ENCODE measurements around the gene TM4SF1. TPM values are rescaled to one million over a fixed set of nuclear protein-coding genes. Genes with fewer than 3 reads are reported as not detected.

The TM4SF1 gene
- polyA plus RNA-seq, 1 donor from 2014 or later = 0.81 TPM

DNA sequence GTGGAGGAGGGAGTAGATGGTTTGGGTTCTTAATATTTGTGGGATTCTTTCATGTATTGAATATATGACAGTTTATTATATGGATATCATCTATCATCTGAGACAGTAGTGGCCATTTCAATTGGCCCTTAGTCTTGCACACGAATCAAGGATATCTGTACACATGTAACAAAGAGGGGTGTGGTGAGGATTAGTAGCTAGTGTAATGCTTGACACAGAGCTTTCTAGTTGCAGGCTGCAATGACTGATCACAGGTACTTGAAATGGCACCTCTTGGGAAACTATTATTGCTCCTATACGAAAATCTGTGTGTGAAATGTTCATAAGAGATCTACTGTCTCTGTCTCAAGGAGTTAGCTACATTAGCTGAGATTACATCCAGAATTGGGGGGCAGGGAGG is 12.8 kb downstream of the TM4SF1 start:
- Histone ChIP-seq H3K27me3 (ENCODE audit: insufficient read depth, low read depth, low read length) (no peaks in the 10 kb centered on the region), H3K4me3 (ENCODE audit: low read length) (no peak overlapping the region), H3K9ac (ENCODE audit: low read length) (no peak overlapping the region), H3K9me3 (ENCODE audit: low read length) (no peaks in the 10 kb centered on the region), H3K36me3 (ENCODE audit: insufficient read depth, low read length) (no peaks in the 10 kb centered on the region), H3F3A (ENCODE audit: insufficient read depth, low read length, poor library complexity, severe bottlenecking) (no peaks in the 10 kb centered on the region), H3K27ac (ENCODE audit: low read length) (no peak overlapping the region), H3K79me2 (replicated peaks; ENCODE audit: insufficient read depth, low read length) (no peaks in the 10 kb centered on the region), H4K20me1 (ENCODE audit: insufficient read depth) (no peaks in the 10 kb centered on the region), H3K4me2 (ENCODE audit: low read length) (no peak overlapping the region), H3K9me2 (ENCODE audit: insufficient read depth, low read length) (no peaks in the 10 kb centered on the region), H2AFZ (ENCODE audit: low read depth, low read length) (no peak overlapping the region)
- TF ChIP-seq EP300 (conservative IDR thresholded peaks at IDR 0.05; ENCODE audit: poor library complexity, severe bottlenecking) = no peak
- TF ChIP-seq, protein P1, sequence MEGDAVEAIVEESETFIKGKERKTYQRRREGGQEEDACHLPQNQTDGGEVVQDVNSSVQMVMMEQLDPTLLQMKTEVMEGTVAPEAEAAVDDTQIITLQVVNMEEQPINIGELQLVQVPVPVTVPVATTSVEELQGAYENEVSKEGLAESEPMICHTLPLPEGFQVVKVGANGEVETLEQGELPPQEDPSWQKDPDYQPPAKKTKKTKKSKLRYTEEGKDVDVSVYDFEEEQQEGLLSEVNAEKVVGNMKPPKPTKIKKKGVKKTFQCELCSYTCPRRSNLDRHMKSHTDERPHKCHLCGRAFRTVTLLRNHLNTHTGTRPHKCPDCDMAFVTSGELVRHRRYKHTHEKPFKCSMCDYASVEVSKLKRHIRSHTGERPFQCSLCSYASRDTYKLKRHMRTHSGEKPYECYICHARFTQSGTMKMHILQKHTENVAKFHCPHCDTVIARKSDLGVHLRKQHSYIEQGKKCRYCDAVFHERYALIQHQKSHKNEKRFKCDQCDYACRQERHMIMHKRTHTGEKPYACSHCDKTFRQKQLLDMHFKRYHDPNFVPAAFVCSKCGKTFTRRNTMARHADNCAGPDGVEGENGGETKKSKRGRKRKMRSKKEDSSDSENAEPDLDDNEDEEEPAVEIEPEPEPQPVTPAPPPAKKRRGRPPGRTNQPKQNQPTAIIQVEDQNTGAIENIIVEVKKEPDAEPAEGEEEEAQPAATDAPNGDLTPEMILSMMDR (IDR thresholded peaks at IDR 0.05; ENCODE audit: poor library complexity, severe bottlenecking) = no peak
- TF ChIP-seq, protein P2, sequence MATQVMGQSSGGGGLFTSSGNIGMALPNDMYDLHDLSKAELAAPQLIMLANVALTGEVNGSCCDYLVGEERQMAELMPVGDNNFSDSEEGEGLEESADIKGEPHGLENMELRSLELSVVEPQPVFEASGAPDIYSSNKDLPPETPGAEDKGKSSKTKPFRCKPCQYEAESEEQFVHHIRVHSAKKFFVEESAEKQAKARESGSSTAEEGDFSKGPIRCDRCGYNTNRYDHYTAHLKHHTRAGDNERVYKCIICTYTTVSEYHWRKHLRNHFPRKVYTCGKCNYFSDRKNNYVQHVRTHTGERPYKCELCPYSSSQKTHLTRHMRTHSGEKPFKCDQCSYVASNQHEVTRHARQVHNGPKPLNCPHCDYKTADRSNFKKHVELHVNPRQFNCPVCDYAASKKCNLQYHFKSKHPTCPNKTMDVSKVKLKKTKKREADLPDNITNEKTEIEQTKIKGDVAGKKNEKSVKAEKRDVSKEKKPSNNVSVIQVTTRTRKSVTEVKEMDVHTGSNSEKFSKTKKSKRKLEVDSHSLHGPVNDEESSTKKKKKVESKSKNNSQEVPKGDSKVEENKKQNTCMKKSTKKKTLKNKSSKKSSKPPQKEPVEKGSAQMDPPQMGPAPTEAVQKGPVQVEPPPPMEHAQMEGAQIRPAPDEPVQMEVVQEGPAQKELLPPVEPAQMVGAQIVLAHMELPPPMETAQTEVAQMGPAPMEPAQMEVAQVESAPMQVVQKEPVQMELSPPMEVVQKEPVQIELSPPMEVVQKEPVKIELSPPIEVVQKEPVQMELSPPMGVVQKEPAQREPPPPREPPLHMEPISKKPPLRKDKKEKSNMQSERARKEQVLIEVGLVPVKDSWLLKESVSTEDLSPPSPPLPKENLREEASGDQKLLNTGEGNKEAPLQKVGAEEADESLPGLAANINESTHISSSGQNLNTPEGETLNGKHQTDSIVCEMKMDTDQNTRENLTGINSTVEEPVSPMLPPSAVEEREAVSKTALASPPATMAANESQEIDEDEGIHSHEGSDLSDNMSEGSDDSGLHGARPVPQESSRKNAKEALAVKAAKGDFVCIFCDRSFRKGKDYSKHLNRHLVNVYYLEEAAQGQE (IDR thresholded peaks at IDR 0.05; ENCODE audit: borderline replicate concordance) = no peak
- no peak for TF ChIP-seq SMC3 (conservative IDR thresholded peaks at IDR 0.05; ENCODE audit: poor library complexity)
- TF ChIP-seq MXI1 (conservative IDR thresholded peaks at IDR 0.05; ENCODE audit: poor library complexity, severe bottlenecking) = no peak
- TF ChIP-seq POLR2AphosphoS5 (IDR thresholded peaks at IDR 0.05) = no peak
- TF ChIP-seq TAF1 (IDR thresholded peaks at IDR 0.05; ENCODE audit: low read depth) = no peak
- no peak for TF ChIP-seq EZH2 (IDR thresholded peaks at IDR 0.05; ENCODE audit: borderline replicate concordance, insufficient read depth, low read length, poor library complexity, severe bottlenecking)
- no peak for TF ChIP-seq RAD21 (conservative IDR thresholded peaks at IDR 0.05)

DNA sequence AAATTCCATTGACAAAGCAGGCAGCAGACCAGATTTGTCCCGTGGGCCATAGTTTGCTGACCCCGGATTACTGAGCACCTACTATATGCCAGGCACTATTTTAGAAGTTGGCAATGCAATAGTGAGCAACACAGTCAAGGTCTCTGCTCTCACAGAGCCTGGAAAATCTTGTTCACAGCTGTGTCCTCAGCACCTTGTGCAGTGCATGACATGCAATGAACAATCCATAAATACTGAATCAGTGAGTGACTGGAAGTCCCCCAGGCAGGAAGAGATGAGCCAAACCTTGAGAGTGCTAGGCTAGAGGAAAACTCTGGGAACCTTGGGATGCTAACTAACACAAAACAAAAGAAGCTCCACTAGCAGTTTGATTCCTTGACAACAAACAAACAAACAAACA is 14.4 kb downstream of the TM4SF1 start:
- no peaks in the 10 kb centered on the region for H3K27me3 ChIP-seq (ENCODE audit: insufficient read depth, low read depth, low read length)
- TF ChIP-seq EZH2 (IDR thresholded peaks at IDR 0.05; ENCODE audit: borderline replicate concordance, insufficient read depth, low read length, poor library complexity, severe bottlenecking) (no peak), SMC3 (conservative IDR thresholded peaks at IDR 0.05; ENCODE audit: poor library complexity) (no peak), RAD21 (conservative IDR thresholded peaks at IDR 0.05) (no peak), TAF1 (IDR thresholded peaks at IDR 0.05; ENCODE audit: low read depth) (no peak), EP300 (conservative IDR thresholded peaks at IDR 0.05; ENCODE audit: poor library complexity, severe bottlenecking) (no peak), MXI1 (conservative IDR thresholded peaks at IDR 0.05; ENCODE audit: poor library complexity, severe bottlenecking) (no peak), POLR2AphosphoS5 (IDR thresholded peaks at IDR 0.05) (no peak)
- TF ChIP-seq, protein P1 (IDR thresholded peaks at IDR 0.05; ENCODE audit: poor library complexity, severe bottlenecking) = no peak
- TF ChIP-seq, protein P2 (IDR thresholded peaks at IDR 0.05; ENCODE audit: borderline replicate concordance) = no peak
- H3K79me2 ChIP-seq (replicated peaks; ENCODE audit: insufficient read depth, low read length) = no peaks in the 10 kb centered on the region
- H3K27ac ChIP-seq (ENCODE audit: low read length) = no peak overlapping the region
- H3K9ac ChIP-seq (ENCODE audit: low read length) = no peak overlapping the region
- no peaks in the 10 kb centered on the region for H3K9me2 ChIP-seq (ENCODE audit: insufficient read depth, low read length)
- no peaks in the 10 kb centered on the region for H3K9me3 ChIP-seq (ENCODE audit: low read length)
- H3K4me3 ChIP-seq (ENCODE audit: low read length) = no peak overlapping the region
- H4K20me1 ChIP-seq (ENCODE audit: insufficient read depth) = no peaks in the 10 kb centered on the region
- no peaks in the 10 kb centered on the region for H3F3A ChIP-seq (ENCODE audit: insufficient read depth, low read length, poor library complexity, severe bottlenecking)
- no peak overlapping the region for H2AFZ ChIP-seq (ENCODE audit: low read depth, low read length)
- H3K36me3 ChIP-seq (ENCODE audit: insufficient read depth, low read length) = no peaks in the 10 kb centered on the region
- H3K4me2 ChIP-seq (ENCODE audit: low read length) = no peak overlapping the region

All from neural cell (in vitro differentiated cells).